ENCODE data around the gene GRB7.
"Not testable (repeated sequence)": the region's sequence is repeated elsewhere in the genome, so short reads cannot be mapped to it uniquely, and the experiment has no call there.

Gene GRB7

GRCh38 chr17:39736319-39737165, 1.2 kb upstream of the GRB7 start:
- no peak for DNase-seq

- no peak for DNase-seq
Measured at GRCh38 chr17:39737206-39737759, 455 bp upstream of the GRB7 start.

- peak; percentile 60 for DNase-seq
Measured at GRCh38 chr17:39738568-39738901, 797 bp downstream of the GRB7 start.

DNA sequence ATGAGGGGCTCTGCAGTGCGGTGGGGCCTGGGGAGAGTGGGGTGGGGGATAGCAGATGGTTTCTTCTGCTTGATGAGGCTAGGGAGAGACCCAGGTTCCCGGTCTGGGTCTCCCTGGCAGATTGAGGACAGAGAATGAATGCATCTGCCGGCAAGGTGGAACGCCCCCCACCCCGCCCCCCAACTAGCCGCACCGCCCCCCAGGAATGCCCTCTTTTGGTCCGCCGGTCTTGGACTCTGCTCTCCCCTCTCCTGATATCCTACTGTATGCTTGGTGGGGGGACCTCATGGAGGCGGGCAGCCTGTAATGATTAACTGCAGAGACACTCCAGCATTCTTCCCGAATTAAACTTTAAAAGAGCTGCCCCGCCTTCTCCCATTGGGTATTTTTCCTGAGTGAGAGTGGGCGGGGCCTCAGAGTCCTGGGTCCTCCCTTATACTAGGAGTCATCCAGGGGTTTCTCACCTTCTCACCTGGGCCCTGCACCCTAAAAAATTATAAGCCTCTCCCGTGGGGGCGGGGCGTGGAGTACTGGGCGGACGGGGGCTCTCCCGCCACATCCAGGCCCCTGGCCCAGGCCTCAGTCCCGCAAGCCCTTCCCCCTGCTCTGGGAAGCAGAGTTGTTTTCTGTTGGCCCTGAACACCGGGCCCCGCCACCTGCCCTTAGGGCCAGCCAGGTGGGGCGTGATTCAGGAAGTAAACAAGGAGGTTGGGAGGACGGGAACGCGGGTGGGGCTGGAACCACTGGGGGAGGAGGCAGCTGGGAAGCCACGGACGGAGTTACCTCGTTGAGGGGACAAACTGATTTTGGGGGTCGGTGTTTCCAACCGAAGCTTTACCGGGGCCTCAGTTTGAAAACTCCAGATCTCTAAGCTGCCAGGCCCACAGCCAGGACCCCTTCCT, 1.5 kb downstream of the GRB7 start:
- no peak for DNase-seq

DNA sequence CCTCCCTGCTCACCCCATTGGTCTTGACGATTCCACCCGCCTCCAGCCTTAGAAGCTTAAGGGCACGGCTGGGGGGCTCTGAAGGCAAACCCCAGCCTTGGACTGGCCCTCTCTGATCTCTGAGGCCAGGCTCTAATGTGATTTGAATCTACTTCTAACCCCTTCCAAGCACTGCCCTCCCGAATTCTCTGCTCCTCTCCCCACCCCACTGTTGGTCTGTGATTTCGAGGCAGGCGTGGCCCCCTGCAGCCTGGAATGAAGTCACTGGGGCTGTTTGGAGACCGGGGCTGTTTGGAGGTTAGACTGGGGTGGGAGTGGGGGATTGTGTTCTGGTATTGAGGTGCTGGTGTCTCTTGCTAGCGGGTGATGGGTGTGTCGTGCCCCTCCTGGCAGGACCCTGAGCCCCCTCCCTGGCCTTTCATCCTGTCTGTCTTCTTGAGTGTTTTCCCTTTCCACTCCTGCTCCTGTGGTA, 2.2 kb downstream of the GRB7 start:
- DNase-seq, result no peak

DNA sequence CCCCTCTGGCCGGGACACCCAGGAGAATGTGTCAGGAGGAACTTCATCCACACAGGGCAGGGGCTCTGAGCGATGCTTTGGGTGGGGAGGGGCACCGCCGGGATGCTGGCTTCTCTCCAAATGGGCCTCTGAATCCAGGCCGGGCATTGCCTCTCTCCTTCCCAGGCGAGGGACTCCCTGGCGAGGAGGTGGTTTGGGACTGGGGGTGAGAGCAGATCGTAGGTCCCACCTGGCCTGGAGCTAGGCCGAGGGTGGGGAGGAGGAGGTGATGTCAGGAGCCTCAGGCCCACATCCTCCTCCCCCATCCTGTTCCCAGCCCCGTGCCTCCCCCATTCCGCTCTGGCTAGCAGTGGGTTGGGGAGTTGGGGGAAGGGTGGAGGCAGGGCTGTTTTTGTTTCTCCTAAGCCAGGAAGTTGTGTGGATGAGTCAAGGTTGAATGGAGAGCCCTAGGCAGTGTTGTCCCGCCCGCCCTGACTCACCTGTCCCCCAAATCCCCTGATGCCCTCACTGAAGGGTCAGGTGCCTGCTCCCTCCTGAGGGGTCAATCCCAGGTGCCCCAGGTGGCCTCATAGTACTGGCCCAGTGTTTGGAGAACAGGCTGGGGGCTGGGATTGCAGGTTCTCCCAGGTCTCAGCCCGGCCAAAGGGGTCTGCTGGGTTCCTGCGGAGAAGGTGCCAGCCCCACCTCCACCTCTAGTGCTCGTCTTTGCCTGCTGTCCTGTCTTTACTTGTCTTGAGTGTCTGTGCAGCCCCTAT, 2.8 kb downstream of the GRB7 start:
- peak; percentile 37 for DNase-seq

GRCh38 chr17:39742126-39742855, 4.6 kb downstream of the GRB7 start:
- DNase-seq, result no peak

DNA sequence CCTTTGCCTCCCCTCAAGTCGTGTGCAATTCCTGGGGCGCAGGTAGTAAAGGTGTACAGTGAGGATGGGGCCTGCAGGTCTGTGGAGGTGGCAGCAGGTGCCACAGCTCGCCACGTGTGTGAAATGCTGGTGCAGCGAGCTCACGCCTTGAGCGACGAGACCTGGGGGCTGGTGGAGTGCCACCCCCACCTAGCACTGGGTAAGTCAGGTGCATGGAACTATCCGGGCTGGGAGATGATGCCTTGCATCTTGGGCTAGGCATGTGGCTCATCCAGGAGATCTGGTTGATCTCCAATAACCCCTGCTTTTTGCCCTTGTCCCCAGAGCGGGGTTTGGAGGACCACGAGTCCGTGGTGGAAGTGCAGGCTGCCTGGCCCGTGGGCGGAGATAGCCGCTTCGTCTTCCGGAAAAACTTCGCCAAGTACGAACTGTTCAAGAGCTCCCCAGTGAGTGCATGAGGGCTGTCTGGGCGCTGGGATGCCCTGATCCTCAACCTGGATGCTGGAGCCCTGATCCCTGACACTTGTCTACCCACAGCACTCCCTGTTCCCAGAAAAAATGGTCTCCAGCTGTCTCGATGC, 5.2 kb downstream of the GRB7 start:
- no peak for DNase-seq

- DNase-seq, result no peak
Measured at GRCh38 chr17:39744075-39744835, 6.5 kb downstream of the GRB7 start.

DNA sequence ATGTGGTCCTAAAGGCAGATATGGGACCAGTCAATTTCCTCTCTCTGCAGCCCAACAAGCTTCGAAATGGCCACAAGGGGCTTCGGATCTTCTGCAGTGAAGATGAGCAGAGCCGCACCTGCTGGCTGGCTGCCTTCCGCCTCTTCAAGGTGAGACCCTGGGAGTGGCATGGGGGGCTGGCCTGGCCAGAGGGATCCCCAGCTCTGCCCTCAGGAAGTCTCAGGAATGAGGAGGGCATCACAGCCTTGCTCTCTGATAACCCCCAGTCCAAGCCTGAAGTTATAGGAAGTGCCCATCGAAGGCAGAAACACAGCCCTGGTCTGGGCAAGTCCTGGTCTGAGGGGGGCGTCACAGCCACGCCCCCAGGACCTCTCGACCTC, 7.1 kb downstream of the GRB7 start:
- no peak for DNase-seq

- DNase-seq, result no peak
Measured at GRCh38 chr17:39745335-39746144, 7.8 kb downstream of the GRB7 start.

GRCh38 chr17:39746145-39746461, 8.4 kb downstream of the GRB7 start:
- no peak for DNase-seq

GRCh38 chr17:39747745-39748144, 10.0 kb downstream of the GRB7 start:
- DNase-seq, result no peak

DNA sequence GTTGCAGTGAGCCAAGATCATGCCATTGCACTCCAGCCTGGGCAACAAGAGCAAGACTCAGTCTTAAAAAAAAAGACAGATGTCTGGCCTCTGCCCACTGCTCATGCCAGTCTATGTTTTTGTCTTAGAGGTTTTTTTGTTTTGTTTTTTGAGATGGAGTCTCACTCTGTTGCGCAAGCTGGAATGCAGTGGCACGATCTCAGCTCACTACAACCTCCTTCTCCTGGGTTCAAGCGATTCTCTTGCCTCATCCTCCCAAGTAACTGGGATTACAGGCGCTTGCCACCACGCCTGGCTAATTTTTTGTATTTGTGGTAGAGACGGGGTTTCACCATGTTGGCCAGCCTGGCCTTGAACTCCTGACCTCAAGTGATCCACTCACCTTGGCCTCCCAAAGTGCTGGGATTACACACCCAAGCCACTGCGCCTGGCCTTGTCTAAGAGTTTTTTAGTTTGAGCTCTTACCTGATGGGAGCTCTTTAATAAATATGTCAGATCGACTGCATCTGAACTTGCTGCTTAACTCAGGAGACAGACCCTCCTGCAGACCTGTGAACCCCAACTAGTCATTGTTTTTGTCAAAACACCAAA, 10.8 kb downstream of the GRB7 start:
- not testable (repeated sequence) for DNase-seq

DNA sequence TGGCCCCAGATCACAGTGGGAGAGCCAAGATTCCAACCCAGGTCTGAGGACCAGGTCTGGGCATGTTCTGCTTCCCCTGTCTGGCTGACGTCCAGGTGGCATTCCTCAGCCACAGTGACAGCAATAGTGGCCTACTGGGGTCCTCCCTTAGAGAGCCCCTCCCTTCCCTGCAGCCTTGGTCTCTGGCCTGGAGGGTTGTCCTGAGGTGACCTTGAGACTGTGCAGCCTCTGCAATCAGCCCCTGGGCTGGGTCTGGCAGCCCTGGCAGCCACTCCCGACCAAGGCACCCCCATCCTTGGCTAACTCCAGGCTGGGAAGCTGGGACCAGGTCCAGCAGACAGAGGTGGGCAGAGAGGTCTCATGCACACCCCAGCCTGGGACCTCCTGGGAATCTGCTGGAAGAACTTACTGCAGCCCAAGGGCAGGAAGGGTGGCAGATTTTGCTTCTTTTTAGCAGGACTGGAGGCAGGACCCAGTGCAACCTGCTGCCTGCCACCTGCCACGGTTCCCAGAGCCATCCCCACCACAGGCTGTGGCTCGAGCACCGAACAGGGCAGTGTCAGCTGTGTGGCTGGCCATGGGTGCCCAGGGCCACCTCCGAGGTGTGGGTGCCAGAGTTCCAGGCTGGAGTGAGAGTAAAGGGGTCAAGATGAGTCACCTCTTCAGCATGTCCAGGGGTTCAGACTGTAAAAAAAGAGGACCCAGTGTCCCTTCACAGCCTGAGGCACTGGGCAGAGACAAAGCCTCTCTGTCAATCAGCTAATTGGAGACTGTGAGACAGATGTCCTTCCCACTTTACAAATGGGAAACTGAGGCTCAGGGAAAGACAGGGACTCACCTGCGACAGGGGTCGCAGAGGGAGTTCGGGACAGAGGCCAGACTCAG, 12.6 kb downstream of the GRB7 start:
- DNase-seq, result no peak

DNA sequence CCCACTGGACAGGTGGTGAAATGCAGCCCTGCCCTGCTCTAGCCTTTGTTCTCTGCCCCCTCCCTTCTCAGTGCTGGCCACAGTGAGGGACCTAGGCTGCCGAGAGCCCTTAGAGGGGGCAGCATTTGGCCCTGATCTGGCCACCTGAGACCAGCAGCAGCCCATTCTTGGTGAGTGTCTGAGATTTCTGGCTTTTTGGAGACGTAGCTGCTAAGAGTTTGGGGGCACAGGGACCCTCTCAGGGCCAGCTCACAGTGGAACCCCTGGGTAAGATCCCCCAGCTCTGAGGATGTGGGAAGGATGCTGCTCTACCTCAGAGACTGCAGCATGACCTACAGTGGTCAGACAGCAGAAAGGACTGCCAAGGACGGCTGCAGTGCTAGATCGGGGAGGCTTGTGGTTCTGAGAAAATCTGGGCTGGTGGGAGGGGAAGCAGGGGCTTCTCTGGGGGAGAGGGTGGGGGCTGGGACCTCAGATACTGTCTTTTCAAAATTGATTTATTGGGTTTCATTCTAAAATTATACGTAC, 13.3 kb downstream of the GRB7 start:
- no peak for DNase-seq

DNA sequence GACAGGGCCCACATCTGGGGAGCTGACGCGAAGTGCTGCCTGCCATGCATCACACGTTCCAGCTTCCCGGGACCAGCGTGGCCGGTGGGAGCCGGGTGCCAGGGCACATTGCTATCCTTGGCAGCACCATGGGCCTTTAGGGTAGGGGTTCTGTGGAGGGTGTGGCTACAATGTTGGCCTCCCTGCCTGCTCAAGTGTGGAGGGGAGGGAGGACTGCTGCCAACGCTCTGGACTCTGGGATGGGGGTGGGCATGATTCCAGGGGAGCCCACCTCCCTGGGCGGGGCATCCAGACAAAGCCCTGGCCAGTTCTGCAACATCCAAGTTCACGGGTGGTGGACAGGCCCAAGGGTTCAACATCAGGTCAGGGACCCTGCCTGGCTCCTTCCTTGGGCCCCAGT, 13.9 kb downstream of the GRB7 start:
- DNase-seq, result no peak

DNA sequence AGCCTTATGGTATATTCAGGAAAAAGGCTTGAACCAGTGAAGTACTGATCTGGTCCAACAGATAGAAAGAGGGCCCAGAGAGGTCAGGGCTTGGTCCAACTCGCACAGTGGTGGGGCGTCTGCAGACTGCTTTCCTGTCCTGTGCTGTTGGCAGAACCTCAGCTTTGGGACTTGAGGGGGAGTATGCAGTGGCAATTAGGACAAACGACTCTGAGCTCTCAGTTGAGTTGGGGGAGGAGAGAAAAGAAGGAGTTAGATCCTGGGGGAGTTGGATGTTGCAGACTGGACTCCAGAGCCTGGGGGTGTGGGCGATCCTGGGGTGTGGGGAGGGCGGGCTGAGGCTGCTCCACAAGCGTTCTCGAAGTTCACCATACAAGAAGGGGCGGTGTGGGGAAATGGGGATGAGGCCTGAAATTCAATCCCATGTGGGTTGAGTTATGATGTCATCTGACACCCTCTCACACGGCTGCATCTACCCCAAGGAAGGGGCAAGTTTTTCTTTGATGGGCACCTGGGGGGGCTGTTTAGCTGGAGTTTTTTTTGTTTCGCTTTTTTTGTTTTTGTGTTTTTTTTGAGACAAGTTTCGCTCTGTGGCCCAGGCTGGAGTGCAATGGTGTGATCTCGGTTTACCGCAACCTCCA, 14.6 kb downstream of the GRB7 start:
- DNase-seq, result no peak

Data from CD4-positive, alpha-beta T cell treated with Interleukin-17A for 4 hours (primary cell).